ENCODE data around the gene DSTN. TPM values are rescaled to one million over a fixed set of nuclear protein-coding genes. Genes with fewer than 3 reads are reported as not detected.

The DSTN gene
- total and polyA plus RNA-seq, 5 donors: 720 to 929 (median 762) TPM

GRCh38 chr20:17545127-17545526, 24.7 kb upstream of the DSTN start:
- Histone ChIP-seq H3K27me3 (ENCODE audit: control insufficient read depth, insufficient read depth) (no peaks in the 10 kb centered on the region), H3K27ac (ENCODE audit: low read length) (no peak overlapping the region), H3K4me3 (ENCODE audit: low read length) (no peak overlapping the region), H3K9me3 (ENCODE audit: control insufficient read depth, low read length) (no peaks in the 10 kb centered on the region), H3K4me1 (ENCODE audit: control insufficient read depth, insufficient read depth, low read length) (no peaks in the 10 kb centered on the region)
- ATAC-seq (no peak), DNase-seq (no peak)
- WGBS: 92% methylated on average over 4 of the region's 4 CpGs
- intact Hi-C loops (cut with DNase I): no loop called here

- 82% methylated on average over 4 of the region's 4 CpGs for WGBS
- ATAC-seq: no peak
- no peak overlapping the region for H3K27ac ChIP-seq (ENCODE audit: low read length)
These were observed 20.7 kb upstream of the DSTN start for GRCh38 chr20:17549131-17549530.

GRCh38 chr20:17555106-17555505, 14.8 kb upstream of the DSTN start:
- Histone ChIP-seq H3K4me3 (ENCODE audit: low read length) (no peak overlapping the region), H3K4me1 (ENCODE audit: control insufficient read depth, insufficient read depth, low read length) (peaks cover 9% of the 10 kb centered on the region), H3K27me3 (ENCODE audit: control insufficient read depth, insufficient read depth) (no peaks in the 10 kb centered on the region), H3K9me3 (ENCODE audit: control insufficient read depth, low read length) (no peaks in the 10 kb centered on the region), H3K27ac (ENCODE audit: low read length) (no peak overlapping the region)
- DNase-seq: no peak
- WGBS: 100% methylated on average over 3 of the region's 3 CpGs
- intact Hi-C loops (cut with DNase I): no loop called here
- ATAC-seq: no peak

More at GRCh38 chr20:17549131-17549530, 20.7 kb upstream of the DSTN start:
- no peak overlapping the region for H3K4me3 ChIP-seq (ENCODE audit: low read length)
- intact Hi-C loops (cut with DNase I): no loop called here
- peaks cover 4% of the 10 kb centered on the region for H3K4me1 ChIP-seq (ENCODE audit: control insufficient read depth, insufficient read depth, low read length)
- DNase-seq: no peak
- H3K27me3 ChIP-seq (ENCODE audit: control insufficient read depth, insufficient read depth): no peaks in the 10 kb centered on the region
- no peaks in the 10 kb centered on the region for H3K9me3 ChIP-seq (ENCODE audit: control insufficient read depth, low read length)

GRCh38 chr20:17556837-17557674, 12.8 kb upstream of the DSTN start:
- ATAC-seq (peak; percentile 70 to 83), DNase-seq (peak; percentile 76 to 92 (median 91))
- Histone ChIP-seq H3K4me3 (ENCODE audit: low read length) (no peak overlapping the region), H3K4me1 (ENCODE audit: control insufficient read depth, insufficient read depth, low read length) (peaks cover 9% of the 10 kb centered on the region), H3K9me3 (ENCODE audit: control insufficient read depth, low read length) (no peaks in the 10 kb centered on the region), H3K27me3 (ENCODE audit: control insufficient read depth, insufficient read depth) (no peaks in the 10 kb centered on the region), H3K27ac (ENCODE audit: low read length) (peak overlapping the region; percentile 84)
- intact Hi-C loops (cut with DNase I): no loop called here
- WGBS: 55% methylated on average over 11 of the region's 11 CpGs

GRCh38 chr20:17557675-17558006, 12.2 kb upstream of the DSTN start:
- intact Hi-C loops (cut with DNase I): no loop called here
- DNase-seq: no peak
- Histone ChIP-seq H3K4me3 (ENCODE audit: low read length) (no peak overlapping the region), H3K27me3 (ENCODE audit: control insufficient read depth, insufficient read depth) (no peaks in the 10 kb centered on the region), H3K27ac (ENCODE audit: low read length) (peak overlapping the region; percentile 84), H3K9me3 (ENCODE audit: control insufficient read depth, low read length) (no peaks in the 10 kb centered on the region), H3K4me1 (ENCODE audit: control insufficient read depth, insufficient read depth, low read length) (peaks cover 5% of the 10 kb centered on the region)
- 70% methylated on average over 3 of the region's 3 CpGs for WGBS
- ATAC-seq: peak in 1 of 2 donors; percentile 55

- WGBS: 37% methylated on average over 7 of the region's 7 CpGs
- Histone ChIP-seq H3K9me3 (ENCODE audit: control insufficient read depth, low read length) (no peaks in the 10 kb centered on the region), H3K27ac (ENCODE audit: low read length) (peak overlapping the region; percentile 99), H3K4me1 (ENCODE audit: control insufficient read depth, insufficient read depth, low read length) (peaks cover 5% of the 10 kb centered on the region), H3K27me3 (ENCODE audit: control insufficient read depth, insufficient read depth) (no peaks in the 10 kb centered on the region), H3K4me3 (ENCODE audit: low read length) (no peak overlapping the region)
- intact Hi-C loops (cut with DNase I): no loop called here
- DNase-seq: peak in 2 of 3 donors; percentile 61 to 62
- peak; percentile 79 to 95 for ATAC-seq
These were observed 11.5 kb upstream of the DSTN start for GRCh38 chr20:17558154-17558940.

GRCh38 chr20:17558941-17559304, 11.0 kb upstream of the DSTN start:
- WGBS: 78% methylated on average over 1 of the region's 1 CpG
- no peaks in the 10 kb centered on the region for H3K27me3 ChIP-seq (ENCODE audit: control insufficient read depth, insufficient read depth)
- ATAC-seq (no peak), DNase-seq (no peak)
- intact Hi-C loops (cut with DNase I): no loop called here
- H3K27ac ChIP-seq (ENCODE audit: low read length): peak overlapping the region; percentile 99
- H3K4me3 ChIP-seq (ENCODE audit: low read length): no peak overlapping the region
- no peaks in the 10 kb centered on the region for H3K9me3 ChIP-seq (ENCODE audit: control insufficient read depth, low read length)
- peaks cover 5% of the 10 kb centered on the region for H3K4me1 ChIP-seq (ENCODE audit: control insufficient read depth, insufficient read depth, low read length)

- H3K27ac ChIP-seq (ENCODE audit: low read length): no peak overlapping the region
These were observed 10.5 kb upstream of the DSTN start for GRCh38 chr20:17559338-17559737.

GRCh38 chr20:17560344-17561074, 9.4 kb upstream of the DSTN start:
- Histone ChIP-seq H3K4me3 (ENCODE audit: low read length) (no peak overlapping the region), H3K9me3 (ENCODE audit: control insufficient read depth, low read length) (no peaks in the 10 kb centered on the region), H3K27me3 (ENCODE audit: control insufficient read depth, insufficient read depth) (no peaks in the 10 kb centered on the region), H3K4me1 (ENCODE audit: control insufficient read depth, insufficient read depth, low read length) (peaks cover 5% of the 10 kb centered on the region), H3K27ac (ENCODE audit: low read length) (no peak overlapping the region)
- intact Hi-C loops (cut with DNase I): no loop called here
- ATAC-seq (no peak), DNase-seq (no peak)
- WGBS: 84% methylated on average over 5 of the region's 5 CpGs

More at GRCh38 chr20:17559338-17559737, 10.5 kb upstream of the DSTN start:
- H3K4me1 ChIP-seq (ENCODE audit: control insufficient read depth, insufficient read depth, low read length): peaks cover 5% of the 10 kb centered on the region
- intact Hi-C loops (cut with DNase I): no loop called here
- ATAC-seq (no peak), DNase-seq (no peak)
- WGBS: 97% methylated on average over 6 of the region's 6 CpGs
- H3K27me3 ChIP-seq (ENCODE audit: control insufficient read depth, insufficient read depth): no peaks in the 10 kb centered on the region
- H3K9me3 ChIP-seq (ENCODE audit: control insufficient read depth, low read length): no peaks in the 10 kb centered on the region
- H3K4me3 ChIP-seq (ENCODE audit: low read length): no peak overlapping the region

- WGBS: 67% methylated on average over 2 of the region's 2 CpGs
- Histone ChIP-seq H3K4me3 (ENCODE audit: low read length) (no peak overlapping the region), H3K9me3 (ENCODE audit: control insufficient read depth, low read length) (no peaks in the 10 kb centered on the region), H3K27ac (ENCODE audit: low read length) (peak overlapping the region; percentile 61), H3K4me1 (ENCODE audit: control insufficient read depth, insufficient read depth, low read length) (no peaks in the 10 kb centered on the region), H3K27me3 (ENCODE audit: control insufficient read depth, insufficient read depth) (no peaks in the 10 kb centered on the region)
- ATAC-seq (peak; percentile 3 to 66), DNase-seq (no peak)
- intact Hi-C loops (cut with DNase I): no loop called here
These were observed 7.0 kb upstream of the DSTN start for GRCh38 chr20:17562804-17563305.

Measured in right cardiac atrium (tissue), 5 donors.